ENCODE measurements around the gene PDE4D.

GRCh38 chr5:59066367-59067163 is 827.0 kb downstream of the PDE4D start:
- TF ChIP-seq ZNF622 (IDR thresholded peaks at IDR 0.05) = no peak
- TF ChIP-seq KLF5 (IDR thresholded peaks at IDR 0.05; ENCODE audit: partially characterized antibody) = no peak
- no peak for TF ChIP-seq NRF1 (conservative IDR thresholded peaks at IDR 0.05; ENCODE audit: low read depth, low read length)
- TF ChIP-seq NFXL1 (IDR thresholded peaks at IDR 0.05; ENCODE audit: borderline replicate concordance) = no peak
- TF ChIP-seq CTCF (IDR thresholded peaks at IDR 0.05 in 2 of 3, conservative IDR thresholded peaks at IDR 0.05 in 1 of 3; ENCODE audit: control insufficient read depth in 2 of 3, extremely low read depth in 1 of 3, insufficient read depth in 1 of 3, low read depth in 3 of 3, low read length in 3 of 3) = no peak
- TF ChIP-seq BHLHE40 (IDR thresholded peaks at IDR 0.05; ENCODE audit: borderline replicate concordance in 1 of 2, low read depth in 2 of 2, low read length in 1 of 2) = no peak

All from GM12878 (cell line).